Measurements from ENCODE around the gene JPH3.
A peak's percentile ranks its signal among the peaks of the same experiment; 100 is the strongest.
"Not testable (repeated sequence)": the region's sequence is repeated elsewhere in the genome, so short reads cannot be mapped to it uniquely, and the experiment has no call there.

Gene JPH3

GRCh38 chr16:87701078-87701460 is 98.8 kb downstream of the JPH3 start:
- DNase-seq: no peak

- DNase-seq: no peak
These were observed 99.2 kb downstream of the JPH3 start for GRCh38 chr16:87701505-87701921.

DNA sequence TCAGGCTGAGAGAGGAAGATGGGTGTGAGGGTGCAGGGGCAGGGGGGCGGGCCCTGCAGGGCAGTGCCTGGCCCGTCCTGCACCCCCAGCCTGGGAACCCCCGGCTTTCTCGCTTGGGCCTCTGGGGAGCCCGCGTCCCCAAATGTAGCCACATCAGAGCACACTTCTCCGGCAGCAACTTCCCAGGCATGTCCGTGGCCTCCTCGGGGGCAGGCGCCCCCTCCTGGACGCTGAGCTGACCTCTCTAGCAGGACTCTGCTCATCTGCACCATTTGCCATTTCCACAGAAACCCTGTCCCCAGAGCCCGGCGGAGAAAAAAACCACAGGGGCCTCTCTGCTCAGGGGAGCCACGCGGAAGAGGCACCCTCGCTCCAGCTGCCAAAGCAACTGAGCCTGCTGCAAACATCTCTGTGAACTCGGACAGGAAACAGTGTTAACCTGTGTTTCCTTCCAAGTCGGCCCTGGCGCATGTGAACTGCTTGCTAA is 100.1 kb downstream of the JPH3 start:
- DNase-seq: no peak

- DNase-seq: no peak
These were observed 100.8 kb downstream of the JPH3 start for GRCh38 chr16:87703071-87703470.

DNA sequence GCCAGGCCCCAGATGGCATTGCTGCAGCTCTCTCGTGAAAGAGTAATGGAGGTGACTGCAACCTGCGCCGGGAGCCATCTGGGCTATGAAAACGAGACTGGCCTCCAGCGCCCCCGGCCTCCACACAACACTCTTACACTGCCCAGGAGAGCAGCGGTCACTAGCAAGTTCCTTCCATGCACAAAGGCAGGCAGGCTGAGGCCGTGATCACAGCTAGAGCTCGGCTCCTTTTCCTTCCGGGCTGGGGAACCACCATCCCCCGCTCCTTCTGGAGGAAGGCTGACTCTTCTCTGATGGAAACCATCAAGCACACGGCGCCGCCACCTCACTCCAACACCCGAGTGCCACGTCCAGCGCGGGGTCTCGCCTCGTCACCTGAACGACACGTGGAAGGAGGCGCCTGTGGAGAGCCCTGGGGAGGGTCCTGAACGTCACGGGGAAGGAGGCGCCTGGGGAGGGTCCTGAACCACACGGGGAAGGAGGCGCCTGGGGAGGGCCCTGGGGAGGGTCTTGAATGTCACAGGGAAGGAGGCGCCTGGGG is 101.6 kb downstream of the JPH3 start:
- DNase-seq: no peak

DNA sequence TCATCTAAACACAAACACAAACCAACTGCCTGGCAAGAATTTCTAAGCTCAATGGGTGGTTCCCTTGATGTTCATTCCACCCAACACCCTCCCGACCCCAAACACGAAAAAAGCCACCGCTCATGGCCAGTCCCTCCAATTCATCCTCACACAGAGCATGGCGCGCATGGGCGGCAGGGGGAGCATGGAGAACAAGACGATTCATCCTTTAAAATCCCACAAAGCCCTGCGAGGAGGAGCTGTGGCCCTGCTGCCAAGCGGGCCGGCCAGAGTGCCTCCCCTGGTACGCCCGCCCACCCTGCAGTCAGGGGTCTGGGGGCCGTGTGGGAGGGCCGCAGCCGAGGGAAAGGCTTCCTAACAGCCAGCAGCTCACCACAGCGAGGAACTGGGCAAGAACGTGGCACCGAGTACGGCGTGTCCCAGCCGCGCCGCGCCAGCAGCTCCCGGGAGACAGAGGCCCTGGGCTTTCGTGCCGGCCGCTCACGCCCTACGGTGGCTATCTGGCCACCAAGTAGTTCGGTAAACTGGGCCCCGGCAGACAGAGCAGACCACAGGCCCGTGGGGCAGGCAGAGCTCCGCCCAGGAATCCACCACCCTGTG is 102.5 kb downstream of the JPH3 start:
- no peak for DNase-seq

DNA sequence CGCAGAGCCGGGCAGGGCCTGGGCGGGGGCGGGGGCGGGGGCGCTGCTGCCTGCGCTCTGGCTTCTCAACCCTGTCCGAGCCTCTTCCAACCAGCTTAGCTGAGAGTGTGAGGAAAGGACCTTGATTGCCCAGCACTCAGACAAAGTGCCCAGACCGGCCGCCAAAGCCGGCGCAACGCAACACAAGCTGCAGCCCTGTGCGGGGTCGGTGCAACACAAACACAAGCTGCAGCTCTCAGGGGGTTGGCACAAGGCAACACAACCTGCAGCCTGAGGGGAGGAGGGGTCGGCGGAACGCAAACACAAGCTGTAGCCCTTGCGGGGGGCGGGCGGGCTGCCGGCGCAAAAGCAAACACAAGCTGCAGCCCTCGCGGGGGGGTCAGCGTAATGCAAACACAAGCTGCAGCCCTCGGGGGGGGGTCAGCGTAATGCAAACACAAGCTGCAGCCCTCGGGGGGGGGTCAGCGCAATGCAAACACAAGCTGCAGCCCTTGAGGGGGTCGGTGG is 103.5 kb downstream of the JPH3 start:
- DNase-seq: peak; percentile 49

- no peak for DNase-seq
These were observed 104.1 kb downstream of the JPH3 start for GRCh38 chr16:87706278-87707000.

- DNase-seq: no peak
These were observed 104.8 kb downstream of the JPH3 start for GRCh38 chr16:87707097-87707496.

- no peak for DNase-seq
These were observed 105.6 kb downstream of the JPH3 start for GRCh38 chr16:87707714-87708580.

- DNase-seq: no peak
These were observed 106.8 kb downstream of the JPH3 start for GRCh38 chr16:87708881-87709638.

DNA sequence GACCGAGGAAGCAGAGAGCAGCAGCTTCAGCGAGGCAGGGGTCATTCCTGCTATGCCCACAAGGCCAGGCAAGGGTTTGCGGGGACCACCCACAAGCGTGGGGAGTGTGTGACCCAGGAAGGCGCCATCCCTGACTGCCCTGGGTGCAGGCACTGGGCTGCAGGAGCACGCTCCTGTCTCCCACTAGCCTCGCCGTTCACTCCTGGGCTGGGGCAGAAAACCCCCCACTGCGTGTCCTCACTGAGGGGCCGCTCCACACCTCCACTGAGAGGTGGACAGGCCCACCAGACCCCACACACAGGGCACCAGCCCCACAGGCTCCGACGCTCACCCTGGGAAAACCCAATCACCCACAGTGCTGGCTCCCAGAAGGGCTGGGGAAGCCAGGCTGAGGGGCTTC is 107.4 kb downstream of the JPH3 start:
- DNase-seq: no peak

- no peak for DNase-seq
These were observed 108.6 kb downstream of the JPH3 start for GRCh38 chr16:87710887-87711286.

DNA sequence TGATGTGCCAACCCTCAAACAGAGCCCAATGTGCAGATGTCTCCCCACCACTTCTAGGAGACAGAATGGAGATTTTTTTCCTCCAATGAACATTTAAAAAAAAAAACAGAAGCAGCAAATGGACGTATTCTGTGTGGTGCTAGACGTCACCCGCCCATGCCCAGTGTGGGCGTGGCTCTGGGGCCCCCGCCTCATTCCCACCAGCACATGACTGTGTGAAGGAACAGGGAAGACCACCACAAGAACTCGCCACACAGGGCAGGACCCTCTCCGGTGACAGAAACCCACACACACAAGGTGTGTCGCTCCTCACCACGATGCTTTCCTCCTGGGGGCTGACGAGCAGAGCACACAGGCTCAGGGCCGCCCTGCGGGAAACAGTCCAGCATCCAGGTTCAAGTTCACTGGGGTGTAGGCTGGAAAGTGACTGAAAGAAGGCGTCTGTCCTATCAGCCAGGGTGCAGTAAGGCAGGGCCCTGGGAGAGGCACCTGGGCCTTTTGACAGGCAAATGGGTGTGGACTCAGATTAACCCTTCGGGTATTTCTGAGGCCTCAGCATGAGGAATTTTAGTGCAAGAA is 110.0 kb downstream of the JPH3 start:
- no peak for DNase-seq

DNA sequence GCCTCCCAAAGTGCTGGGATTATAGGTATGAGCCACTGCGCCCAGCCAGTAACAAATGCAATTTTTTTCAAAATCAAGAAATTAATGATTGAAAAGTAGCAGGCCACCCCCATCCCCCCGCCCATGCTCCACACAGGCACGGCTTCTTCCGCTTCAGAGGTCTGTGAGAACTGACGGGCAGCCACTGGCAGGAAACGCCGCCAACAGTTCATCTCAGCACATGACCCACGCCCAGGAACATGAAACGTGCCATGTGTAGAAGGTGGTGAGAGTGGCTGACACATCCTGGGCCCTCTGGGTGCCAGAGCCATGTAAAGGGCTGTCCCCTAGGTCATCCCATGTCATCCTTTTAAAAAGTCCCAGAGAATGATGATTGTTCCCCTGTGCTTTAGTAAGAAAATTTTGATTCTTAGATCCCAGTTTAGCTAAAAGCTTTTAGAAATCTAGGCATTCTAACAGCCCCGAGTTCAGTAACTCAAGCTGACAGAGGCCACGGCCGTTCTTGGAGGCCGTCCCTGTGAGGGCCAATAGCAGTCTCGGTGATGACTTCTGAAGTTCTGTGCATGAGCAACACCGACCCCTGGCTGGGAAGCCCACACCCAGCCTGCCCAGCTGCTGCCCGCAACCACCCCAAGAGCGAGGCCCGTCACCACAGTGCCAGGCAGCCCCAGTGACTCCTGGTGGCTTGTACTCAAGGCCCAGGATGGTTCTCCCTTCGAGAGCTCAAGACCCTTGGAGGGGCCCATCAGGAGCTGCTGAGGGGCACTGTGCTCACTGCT is 111.3 kb downstream of the JPH3 start:
- DNase-seq: no peak

- DNase-seq: no peak
These were observed 112.9 kb downstream of the JPH3 start for GRCh38 chr16:87715231-87715630.

- DNase-seq: no peak
These were observed 113.3 kb downstream of the JPH3 start for GRCh38 chr16:87715658-87716057.

GRCh38 chr16:87718831-87719230 is 116.5 kb downstream of the JPH3 start:
- DNase-seq: not testable (repeated sequence)

- no peak for DNase-seq
These were observed 118.1 kb downstream of the JPH3 start for GRCh38 chr16:87720446-87720845.

DNA sequence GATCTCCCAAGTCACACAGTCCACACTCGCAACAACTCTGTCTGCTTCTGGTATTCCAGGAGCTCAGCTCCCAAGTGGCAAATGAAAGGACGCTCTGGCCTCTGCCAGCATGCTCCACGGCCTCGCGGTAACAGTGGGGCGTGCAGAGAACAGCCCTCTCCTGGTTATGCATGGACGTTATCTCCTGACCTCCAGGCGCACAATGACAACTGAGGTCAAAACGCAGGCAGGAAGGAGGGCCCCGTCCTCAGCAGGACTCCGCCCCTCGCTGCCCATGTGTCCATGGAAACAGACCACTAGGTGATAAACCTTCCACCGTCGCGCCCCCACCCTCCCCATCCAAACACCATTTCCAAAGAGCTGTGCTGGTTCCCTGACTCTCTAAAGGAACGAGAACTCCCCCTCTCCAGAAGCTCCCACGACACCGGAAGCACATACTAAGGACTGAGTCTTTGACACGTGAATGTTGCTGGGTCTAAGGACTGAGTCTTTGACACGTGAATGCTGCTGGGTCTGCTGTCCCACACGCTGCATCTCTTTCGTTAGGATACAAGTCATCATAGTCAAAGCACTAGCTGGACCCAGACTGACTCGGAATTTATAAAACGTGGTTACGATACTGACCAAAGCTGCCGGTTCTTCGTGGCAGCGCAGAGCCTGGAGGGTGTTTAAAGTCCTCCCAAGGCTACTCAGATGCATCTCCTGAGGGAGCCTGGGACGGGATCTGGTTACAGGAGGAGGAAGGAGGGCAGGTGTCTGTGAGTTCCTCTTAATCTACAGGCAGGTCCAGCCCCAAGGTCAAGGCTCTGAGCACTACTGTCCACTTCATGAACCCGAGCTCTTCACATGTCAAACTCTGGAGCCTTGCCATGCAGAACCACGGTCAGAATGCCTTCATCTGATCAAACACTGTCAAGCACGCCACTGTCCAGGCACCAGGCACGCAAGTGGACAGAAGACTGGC is 119.6 kb downstream of the JPH3 start:
- no peak for DNase-seq
